DLD1 (cell line): Measurements from ENCODE around the gene EBF3.
"Not testable (repeated sequence)": the region's sequence is repeated elsewhere in the genome, so short reads cannot be mapped to it uniquely, and the experiment has no call there.

Source experiments
- in situ Hi-C: cut with HindIII; loops from 2 replicates; pipeline ENCODE4 v1.10.0; 2017; ENCODE audit warnings: low sequenced_read_pairs

Gene EBF3

DNA sequence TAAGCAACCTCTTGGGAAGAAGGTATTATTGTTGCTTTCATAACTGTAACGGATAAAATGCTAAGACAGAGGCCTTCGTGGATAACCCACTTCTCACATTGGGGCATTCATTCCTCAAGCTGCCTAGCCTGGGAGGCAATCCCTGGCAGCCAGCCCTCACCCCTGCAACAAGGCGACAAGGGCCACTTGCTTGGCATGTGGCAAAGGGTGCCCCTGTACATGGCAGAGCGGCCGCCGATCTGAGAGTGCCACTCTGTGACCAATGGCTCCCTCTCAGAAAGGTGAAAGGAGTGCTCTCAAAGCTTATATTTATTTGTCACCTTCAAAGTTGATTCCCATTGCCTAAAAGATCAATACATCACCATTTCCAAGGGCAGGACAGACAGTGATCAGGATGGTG, 31.9 kb downstream of the EBF3 start:
- in situ Hi-C loops: no loop called here

GRCh38 chr10:129929343-129930292, 34.5 kb downstream of the EBF3 start:
- in situ Hi-C loops: no loop called here

GRCh38 chr10:129927351-129928120, 36.5 kb downstream of the EBF3 start:
- in situ Hi-C loops: no loop called here

GRCh38 chr10:129926066-129927055, 37.7 kb downstream of the EBF3 start:
- in situ Hi-C loops: no loop called here

GRCh38 chr10:129924375-129925085, 39.5 kb downstream of the EBF3 start:
- in situ Hi-C loops: no loop called here

- in situ Hi-C loops: no loop called here
Measured at GRCh38 chr10:129922598-129923123, 41.4 kb downstream of the EBF3 start.

GRCh38 chr10:129921801-129922597, 42.1 kb downstream of the EBF3 start:
- in situ Hi-C loops: no loop called here

GRCh38 chr10:129921065-129921670, 42.9 kb downstream of the EBF3 start:
- in situ Hi-C loops: no loop called here

DNA sequence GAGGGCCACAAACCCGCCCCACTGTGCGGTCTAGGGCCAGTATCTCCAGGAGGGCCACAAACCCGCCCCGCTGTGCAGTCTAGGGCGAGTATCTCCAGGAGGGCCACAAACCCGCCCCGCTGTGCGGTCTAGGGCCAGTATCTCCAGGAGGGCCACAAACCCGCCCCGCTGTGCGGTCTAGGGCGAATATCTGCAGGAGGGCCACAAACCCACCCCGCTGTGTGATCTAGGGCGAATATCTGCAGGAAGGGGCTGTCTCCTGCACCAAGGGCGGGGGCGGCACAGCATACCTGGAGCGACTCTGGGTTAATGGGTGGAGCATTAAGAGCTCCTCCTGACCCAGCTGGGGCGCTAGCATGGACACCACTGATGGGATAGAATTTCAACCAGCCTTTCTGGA, 43.9 kb downstream of the EBF3 start:
- in situ Hi-C loops: not testable (repeated sequence)

DNA sequence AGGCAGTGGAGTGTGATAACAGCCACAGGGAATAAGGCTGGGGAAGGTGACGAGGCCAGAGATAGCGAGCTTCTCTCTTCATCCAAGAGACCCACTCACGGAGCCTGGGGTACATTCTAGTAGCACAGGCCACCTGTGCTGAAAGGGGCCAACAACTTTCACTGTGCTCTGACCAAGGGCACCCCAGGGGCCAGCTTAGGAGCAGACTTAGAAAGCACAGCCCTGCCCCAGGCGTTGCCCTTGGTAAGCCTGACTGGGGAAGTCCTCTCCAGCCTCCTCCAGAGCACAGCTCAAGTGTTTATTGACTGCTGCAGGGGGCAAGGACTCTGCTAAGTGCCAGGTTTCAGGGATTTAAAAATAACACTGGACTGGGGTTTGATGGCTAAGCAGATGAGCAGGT, 44.7 kb downstream of the EBF3 start:
- in situ Hi-C loops: no loop called here

GRCh38 chr10:129918836-129919235, 45.2 kb downstream of the EBF3 start:
- in situ Hi-C loops: no loop called here

- in situ Hi-C loops: no loop called here
Measured at GRCh38 chr10:129918401-129918800, 45.7 kb downstream of the EBF3 start.

DNA sequence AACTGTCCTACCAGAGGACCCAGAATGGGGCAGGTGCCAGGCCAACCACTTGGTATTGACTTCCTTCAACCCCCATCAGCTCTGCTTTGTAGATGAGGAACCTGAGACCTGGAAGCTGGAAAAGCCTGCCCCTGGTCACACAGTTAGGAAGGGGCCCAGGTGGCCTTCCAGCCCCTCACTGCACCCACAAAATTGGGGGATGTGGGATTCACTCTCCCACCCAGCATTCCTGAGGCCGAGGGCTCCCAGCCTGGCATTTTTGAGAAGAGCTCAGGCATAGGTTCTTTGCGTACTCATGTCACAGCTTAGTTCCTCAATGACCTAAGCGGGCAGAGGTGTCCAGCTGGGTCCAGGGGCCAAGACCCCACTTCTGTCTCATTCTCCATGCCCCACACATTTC, 46.1 kb downstream of the EBF3 start:
- in situ Hi-C loops: no loop called here

DNA sequence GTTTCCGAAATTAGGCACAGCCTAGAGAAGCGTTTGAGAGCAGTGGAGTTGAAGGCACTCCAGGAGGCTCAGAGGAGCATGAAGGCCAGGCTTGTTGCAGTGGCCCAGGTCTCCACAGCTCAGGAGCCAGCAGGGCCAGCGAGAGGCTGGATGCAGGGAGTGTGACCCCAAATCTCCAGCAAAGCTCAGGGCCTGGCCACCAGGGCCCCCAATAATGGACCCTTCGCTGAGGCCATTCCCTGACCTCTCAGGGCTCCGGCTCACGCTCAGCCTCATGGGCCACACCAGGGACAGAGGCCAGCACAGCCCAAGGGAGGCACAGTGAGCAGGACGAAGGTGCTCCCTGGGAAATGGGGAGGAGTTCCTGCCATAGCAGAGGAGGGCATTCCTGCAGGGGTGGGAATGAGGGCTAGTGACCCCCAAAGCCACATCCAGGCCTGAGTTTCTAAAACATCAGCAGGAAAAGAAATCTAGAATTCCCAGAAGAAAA, 47.5 kb downstream of the EBF3 start:
- in situ Hi-C loops: no loop called here

- in situ Hi-C loops: no loop called here
Measured at GRCh38 chr10:129915526-129916378, 48.3 kb downstream of the EBF3 start.

DNA sequence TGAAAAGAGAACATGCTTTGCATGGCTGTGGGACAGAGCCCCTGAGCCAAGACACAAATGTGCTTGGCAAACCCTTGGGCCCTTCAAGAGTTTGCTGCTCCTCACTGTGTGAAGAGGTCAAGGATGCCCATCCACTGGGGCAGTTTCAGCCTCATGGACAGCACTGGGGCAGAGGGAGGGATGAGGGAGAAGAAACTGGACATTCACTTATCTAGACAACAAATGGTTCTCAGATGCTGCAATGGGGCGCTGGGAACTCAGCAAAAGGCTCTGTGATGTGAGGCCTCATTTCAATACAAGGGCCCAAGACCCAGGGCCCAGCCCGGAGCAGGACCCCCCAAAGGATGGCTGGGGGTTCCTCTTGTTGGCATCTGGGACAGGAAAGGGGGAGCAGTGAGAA, 49.1 kb downstream of the EBF3 start:
- in situ Hi-C loops: no loop called here

DNA sequence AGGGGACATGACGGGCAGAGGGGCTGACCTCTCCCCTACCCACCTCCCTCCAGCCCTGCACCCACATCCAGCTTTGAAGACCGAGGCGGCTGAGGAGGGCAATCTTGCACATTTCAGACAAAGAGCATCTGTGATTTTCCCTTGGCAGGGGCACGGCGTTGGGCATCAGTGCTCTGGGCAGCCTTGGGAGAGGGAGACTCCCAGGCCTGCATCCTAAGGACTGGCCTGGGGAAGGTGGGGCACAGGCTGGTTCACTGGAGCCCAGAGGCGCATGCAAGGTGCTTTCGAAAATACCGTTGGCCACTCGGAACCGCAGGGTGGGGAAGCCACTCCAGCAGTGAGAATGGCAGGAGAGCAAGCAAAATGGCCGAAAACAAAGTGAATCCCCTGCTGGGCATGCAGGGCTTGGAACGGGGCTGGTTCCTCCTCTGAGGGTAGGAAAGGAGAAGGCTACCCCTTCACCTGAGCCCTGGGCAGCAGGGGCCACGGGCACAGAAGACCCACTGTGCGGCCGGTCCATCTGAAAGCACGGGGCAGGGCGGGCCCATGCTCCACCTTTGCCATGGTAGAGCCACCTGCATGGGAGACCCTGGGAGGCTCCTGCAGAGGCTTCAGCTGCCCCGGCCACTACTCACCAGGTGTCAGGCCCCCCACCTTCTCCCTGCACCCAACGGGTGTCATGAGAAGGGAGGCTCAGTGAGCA, 49.8 kb downstream of the EBF3 start:
- in situ Hi-C loops: no loop called here
